Measurements from ENCODE around the gene PRLH. TPM values are rescaled to one million over a fixed set of nuclear protein-coding genes. Genes with fewer than 3 reads are reported as not detected.

Gene PRLH
- total and polyA plus RNA-seq, 8 donors: not detected

- DNase-seq: no peak
- peak; percentile 76 for ATAC-seq
- no peaks in the 10 kb centered on the region for H3K4me1 ChIP-seq
- H3K4me3 ChIP-seq: no peak overlapping the region
- peaks cover 0 to 37% of the 10 kb centered on the region in 2 donors for H3K36me3 ChIP-seq
- intact Hi-C loops (cut with DNase I): no loop called here
- no peaks in the 10 kb centered on the region for H3K27me3 ChIP-seq
- no peak for TF ChIP-seq CTCF (IDR thresholded peaks at IDR 0.05)
- peak overlapping the region in 1 of 2 donors; percentile 4 for H3K27ac ChIP-seq
- no peaks in the 10 kb centered on the region for H3K9me3 ChIP-seq
These were observed 19.4 kb upstream of the PRLH start for GRCh38 chr2:237546876-237547395.

- no peaks in the 10 kb centered on the region for H3K4me1 ChIP-seq
- intact Hi-C loops (cut with DNase I): no loop called here
- H3K9me3 ChIP-seq: no peaks in the 10 kb centered on the region
- TF ChIP-seq CTCF (IDR thresholded peaks at IDR 0.05): no peak
- H3K27ac ChIP-seq: peak overlapping the region in 1 of 2 donors; percentile 48
- no peaks in the 10 kb centered on the region for H3K27me3 ChIP-seq
- DNase-seq (peak in 1 of 4 donors; percentile 16), ATAC-seq (no peak)
- H3K4me3 ChIP-seq: no peak overlapping the region
- peaks cover 0 to 39% of the 10 kb centered on the region in 2 donors for H3K36me3 ChIP-seq
These were observed 18.4 kb upstream of the PRLH start for GRCh38 chr2:237547841-237548416.

GRCh38 chr2:237549216-237549615 lies 17.2 kb upstream of the PRLH start:
- Histone ChIP-seq H3K27ac (no peak overlapping the region), H3K36me3 (peaks cover 0 to 51% of the 10 kb centered on the region in 2 donors), H3K4me1 (no peaks in the 10 kb centered on the region), H3K4me3 (no peak overlapping the region), H3K9me3 (no peaks in the 10 kb centered on the region), H3K27me3 (no peaks in the 10 kb centered on the region)
- intact Hi-C loops (cut with DNase I): no loop called here
- ATAC-seq (no peak), DNase-seq (no peak)
- no peak for TF ChIP-seq CTCF (IDR thresholded peaks at IDR 0.05)

- Histone ChIP-seq H3K36me3 (peaks cover 0 to 57% of the 10 kb centered on the region in 2 donors), H3K27ac (no peak overlapping the region), H3K4me3 (no peak overlapping the region), H3K9me3 (peaks cover 0 to 3% of the 10 kb centered on the region in 2 donors), H3K4me1 (no peaks in the 10 kb centered on the region), H3K27me3 (no peaks in the 10 kb centered on the region)
- DNase-seq (peak in 1 of 4 donors; percentile 67), ATAC-seq (no peak)
- no peak for TF ChIP-seq CTCF (IDR thresholded peaks at IDR 0.05)
- intact Hi-C loops (cut with DNase I): no loop called here
These were observed 16.5 kb upstream of the PRLH start for GRCh38 chr2:237549643-237550415.

GRCh38 chr2:237551071-237551574 lies 15.3 kb upstream of the PRLH start:
- ATAC-seq: no peak
- no peaks in the 10 kb centered on the region for H3K4me1 ChIP-seq
- H3K27me3 ChIP-seq: no peaks in the 10 kb centered on the region
- H3K27ac ChIP-seq: no peak overlapping the region
- no peak for TF ChIP-seq CTCF (IDR thresholded peaks at IDR 0.05)
- intact Hi-C loops (cut with DNase I): no loop called here
- H3K4me3 ChIP-seq: no peak overlapping the region
- H3K36me3 ChIP-seq: peaks cover 0 to 69% of the 10 kb centered on the region in 2 donors
- no peak for DNase-seq
- H3K9me3 ChIP-seq: peaks cover 0 to 14% of the 10 kb centered on the region in 2 donors
